Testis (tissue), 3 donors: Measurements from ENCODE around the gene SFXN1. TPM values are rescaled to one million over a fixed set of nuclear protein-coding genes. Genes with fewer than 3 reads are reported as not detected.

ENCODE experiments used
- DNase-seq: peaks from one replicate; pipeline ENCODE4 v3.0.0-alpha.2; 2019
- H3K27ac ChIP-seq, 2 donors: fragments of 200-600 bp; sonication (generic); one replicate each; pipeline ENCODE4 v1.5.1; 2019
- H3K27me3 ChIP-seq: fragments of 200-600 bp; sonication (generic); one replicate; pipeline ENCODE4 v1.5.1; 2019
- H3K36me3 ChIP-seq: fragments of 200-600 bp; sonication (generic); one replicate; pipeline ENCODE4 v1.5.1; 2017; ENCODE audit warnings: low read depth; ENCODE audit errors: missing control alignments
- H3K4me1 ChIP-seq: fragments of 200-600 bp; sonication (generic); one replicate; pipeline ENCODE4 v1.5.1; 2019
- H3K4me3 ChIP-seq, 2 donors: fragments of 200-600 bp; sonication (generic); one replicate each; pipeline ENCODE4 v1.5.1; 2017 to 2019
- H3K9me3 ChIP-seq: fragments of 200-600 bp; sonication (generic); one replicate; pipeline ENCODE4 v1.5.1; 2017
- CTCF ChIP-seq, 3 experiments: fragments of 450-650 bp in 2 of 3; fragments of 200-600 bp in 1 of 3; sonication (generic) in 1 of 3; IDR thresholded peaks; one replicate each; pipeline ENCODE4 v1.5.1; 2016 to 2019; ENCODE audit warnings: antibody characterized with exemption in 3 of 3, mild to moderate bottlenecking in 2 of 3, moderate library complexity in 1 of 3
- POLR2A ChIP-seq: fragments of 450-650 bp; IDR thresholded peaks from one replicate; pipeline ENCODE4 v1.6.1; 2017; ENCODE audit warnings: antibody characterized with exemption, mild to moderate bottlenecking, moderate library complexity
- WGBS, 2 donors: methylation state at CpG; one replicate each; pipeline ENCODE4 v1.1.5; 2018; 5-methylcytosine and 5-hydroxymethylcytosine counted together
- intact Hi-C: fragments of 100-400 bp; cut with DNase I; formaldehyde crosslinking; loops from one replicate; pipeline ENCODE4 v1.15.1; 2023; ENCODE audit warnings: low total_unique reads
- polyA plus RNA-seq: library from polyadenylated mRNA; stranded (reverse); fragments of 350-450 nt; fragmentation: Illumina TruSeq; extraction: RNeasy Lipid Tissue Mini Kit (QIAGEN cat#74804); gene quantifications from one replicate; pipeline ENCODE4 v1.2.3, GENCODE V29; 2014; ENCODE audit warnings: low read depth, low replicate concordance; ENCODE audit not compliant: insufficient read depth
- total RNA-seq, 2 donors: library from RNA; depleted of rRNA; stranded (reverse); fragments of >200 nt; gene quantifications; one replicate each; pipeline ENCODE4 v1.2.3, GENCODE V29; 2016

The SFXN1 gene
- total and polyA plus RNA-seq, 3 donors from 2014 or later, result 22.6 to 44.5 (median 29.3) TPM

- H3K36me3 ChIP-seq, result no peaks in the 10 kb centered on the region
- H3K27me3 ChIP-seq, result no peaks in the 10 kb centered on the region
- TF ChIP-seq CTCF (IDR thresholded peaks at IDR 0.05) (no peak), POLR2A (no peak)
- H3K27ac ChIP-seq, result no peak overlapping the region
- H3K4me3 ChIP-seq, result no peak overlapping the region
- 88 to 91% methylated on average over 7 of the region's 7 CpGs for WGBS, 2 donors
- intact Hi-C loops, result no loop called here
- H3K9me3 ChIP-seq, result no peaks in the 10 kb centered on the region
- no peaks in the 10 kb centered on the region for H3K4me1 ChIP-seq
- DNase-seq, result no peak
Measured at GRCh38 chr5:175513726-175514125, 35.4 kb downstream of the SFXN1 start.

- Histone ChIP-seq H3K9me3 (no peaks in the 10 kb centered on the region), H3K4me1 (no peaks in the 10 kb centered on the region), H3K4me3 (no peak overlapping the region), H3K36me3 (no peaks in the 10 kb centered on the region), H3K27ac (no peak overlapping the region), H3K27me3 (no peaks in the 10 kb centered on the region)
- TF ChIP-seq POLR2A, result no peak
- no peak for TF ChIP-seq CTCF (IDR thresholded peaks at IDR 0.05)
- 92 to 96% methylated on average over 10 of the region's 10 CpGs for WGBS, 2 donors
- intact Hi-C loops, result no loop called here
- DNase-seq, result no peak
Measured at GRCh38 chr5:175516933-175517823, 38.8 kb downstream of the SFXN1 start.

DNA sequence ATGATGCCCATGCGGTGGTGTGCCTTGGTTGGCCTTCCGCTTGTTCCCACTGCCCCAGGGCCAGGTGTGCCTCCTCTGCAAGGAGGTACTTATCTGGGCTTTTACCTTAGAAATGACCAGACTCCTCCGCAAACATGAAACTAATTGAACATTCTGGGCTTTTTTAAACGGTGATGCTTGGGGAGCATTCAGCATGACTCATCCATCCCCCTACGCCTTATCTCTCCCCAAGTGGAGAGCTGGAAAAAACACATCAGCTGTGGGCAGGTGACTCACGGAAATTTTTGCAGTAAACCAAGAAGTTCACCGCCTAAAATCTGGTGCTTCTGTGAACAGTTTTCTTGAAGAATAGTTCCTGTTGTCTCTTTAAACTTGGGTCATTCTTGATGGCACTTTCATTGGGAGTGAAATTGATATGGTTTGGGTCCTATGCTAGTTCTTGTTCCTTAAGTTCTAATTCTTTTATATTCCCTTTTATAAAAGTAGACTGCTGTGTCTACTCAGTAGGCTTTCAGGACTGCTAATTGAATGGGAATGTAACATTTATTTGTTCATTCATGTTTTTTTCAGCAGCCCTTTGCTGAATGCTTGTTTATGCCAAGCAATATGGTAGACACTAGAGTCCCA lies 39.6 kb downstream of the SFXN1 start:
- WGBS, 2 donors, result 92 to 93% methylated on average over 7 of the region's 7 CpGs
- Histone ChIP-seq H3K27ac (no peak overlapping the region), H3K36me3 (no peaks in the 10 kb centered on the region), H3K27me3 (no peaks in the 10 kb centered on the region), H3K9me3 (no peaks in the 10 kb centered on the region), H3K4me1 (no peaks in the 10 kb centered on the region), H3K4me3 (no peak overlapping the region)
- intact Hi-C loops, result no loop called here
- TF ChIP-seq POLR2A, result no peak
- no peak for TF ChIP-seq CTCF (IDR thresholded peaks at IDR 0.05)
- no peak for DNase-seq

DNA sequence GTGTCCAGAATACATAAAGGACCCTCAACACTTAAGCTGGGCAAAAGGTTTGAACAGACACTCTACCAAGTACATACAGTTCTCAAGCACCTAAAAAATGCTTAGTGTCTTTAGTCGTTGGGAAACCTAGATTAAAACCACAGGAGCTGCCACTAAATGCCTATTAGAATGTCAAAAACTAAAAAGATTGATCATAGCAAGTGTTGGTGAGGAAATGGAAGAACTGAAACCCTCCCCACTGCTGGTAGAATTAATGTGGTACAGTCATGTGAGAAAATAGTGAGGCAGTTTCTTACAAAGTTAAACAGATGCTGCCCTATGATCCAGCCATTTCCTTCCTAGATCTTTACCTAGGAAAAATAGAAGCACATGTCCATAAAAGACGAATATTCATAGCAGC lies 40.6 kb downstream of the SFXN1 start:
- Histone ChIP-seq H3K4me3 (no peak overlapping the region), H3K4me1 (no peaks in the 10 kb centered on the region), H3K27ac (no peak overlapping the region), H3K27me3 (no peaks in the 10 kb centered on the region), H3K9me3 (no peaks in the 10 kb centered on the region), H3K36me3 (no peaks in the 10 kb centered on the region)
- TF ChIP-seq CTCF (IDR thresholded peaks at IDR 0.05), result no peak
- no peak for TF ChIP-seq POLR2A
- DNase-seq, result no peak
- 85 to 93% methylated on average over 2 of the region's 2 CpGs for WGBS, 2 donors
- intact Hi-C loops, result no loop called here
